HG02623 (cell line): Measurements from ENCODE around the gene PDE4B.
"Not testable (repeated sequence)": the region's sequence is repeated elsewhere in the genome, so short reads cannot be mapped to it uniquely, and the experiment has no call there.

Experiments
- ATAC-seq: cut with Tn5 transposase; IDR thresholded peaks from one replicate; pipeline ENCODE4 v1.9.1; 2021; ENCODE audit warnings: moderate library complexity; ENCODE audit not compliant: unreplicated experiment

The PDE4B gene

GRCh38 chr1:66108624-66109023 lies 315.9 kb downstream of the PDE4B start:
- ATAC-seq = no peak

- no peak for ATAC-seq
These were observed 320.2 kb downstream of the PDE4B start for GRCh38 chr1:66112744-66113400.

GRCh38 chr1:66119148-66119547 lies 326.5 kb downstream of the PDE4B start:
- no peak for ATAC-seq

- no peak for ATAC-seq
These were observed 332.0 kb downstream of the PDE4B start for GRCh38 chr1:66124670-66125069.

GRCh38 chr1:66128641-66129040 lies 335.9 kb downstream of the PDE4B start:
- ATAC-seq = not testable (repeated sequence)

GRCh38 chr1:66132324-66132723 lies 339.6 kb downstream of the PDE4B start:
- ATAC-seq = no peak

GRCh38 chr1:66134004-66134403 lies 341.3 kb downstream of the PDE4B start:
- ATAC-seq = no peak

GRCh38 chr1:66135161-66135560 lies 342.5 kb downstream of the PDE4B start:
- no peak for ATAC-seq

- ATAC-seq = not testable (repeated sequence)
These were observed 343.7 kb downstream of the PDE4B start for GRCh38 chr1:66136423-66136822.

GRCh38 chr1:66137235-66137634 lies 344.5 kb downstream of the PDE4B start:
- ATAC-seq = no peak

GRCh38 chr1:66138613-66139012 lies 345.9 kb downstream of the PDE4B start:
- no peak for ATAC-seq

- ATAC-seq = no peak
These were observed 347.4 kb downstream of the PDE4B start for GRCh38 chr1:66140072-66140471.

- no peak for ATAC-seq
These were observed 351.0 kb downstream of the PDE4B start for GRCh38 chr1:66143651-66144050.

- ATAC-seq = no peak
These were observed 354.6 kb downstream of the PDE4B start for GRCh38 chr1:66147226-66147835.

- ATAC-seq = no peak
These were observed 359.3 kb downstream of the PDE4B start for GRCh38 chr1:66152034-66152433.

GRCh38 chr1:66154394-66154793 lies 361.7 kb downstream of the PDE4B start:
- ATAC-seq = no peak

GRCh38 chr1:66156144-66156543 lies 363.4 kb downstream of the PDE4B start:
- no peak for ATAC-seq

GRCh38 chr1:66159800-66160199 lies 367.1 kb downstream of the PDE4B start:
- no peak for ATAC-seq

- no peak for ATAC-seq
These were observed 368.0 kb downstream of the PDE4B start for GRCh38 chr1:66160719-66161118.

- no peak for ATAC-seq
These were observed 374.1 kb downstream of the PDE4B start for GRCh38 chr1:66166753-66167152.

- ATAC-seq = no peak
These were observed 374.6 kb downstream of the PDE4B start for GRCh38 chr1:66167267-66167666.

- ATAC-seq = no peak
These were observed 375.8 kb downstream of the PDE4B start for GRCh38 chr1:66168467-66168887.
